Cardiac muscle cell (in vitro differentiated cells and primary cell): ENCODE data around the gene PEX11G. TPM values are rescaled to one million over a fixed set of nuclear protein-coding genes. Genes with fewer than 3 reads are reported as not detected.

Experiments
- DNase-seq, 2 donors: peaks; one replicate each; pipeline versions ENCODE4 v3.0.0 to v3.0.0-alpha.2; 2010 to 2017; ENCODE audit warnings: low read depth in 1 of 2, low spot score in 1 of 2
- H3K27ac ChIP-seq: fragments of 200-600 bp; sonication (generic); 2 replicates; pipeline ENCODE4 v1.5.1; 2016
- H3K27me3 ChIP-seq: fragments of 200-600 bp; sonication (generic); 2 replicates; pipeline ENCODE4 v1.6.0; 2016; ENCODE audit warnings: control low read depth
- H3K36me3 ChIP-seq: fragments of 200-600 bp; sonication (generic); 2 replicates; pipeline ENCODE4 v1.5.1; 2016; ENCODE audit warnings: control low read depth
- H3K4me1 ChIP-seq: fragments of 200-600 bp; sonication (generic); 2 replicates; pipeline ENCODE4 v1.8.1; 2017; ENCODE audit warnings: low read depth, mild to moderate bottlenecking, mixed run types
- H3K4me3 ChIP-seq: fragments of 200-600 bp; sonication (generic); 2 replicates; pipeline ENCODE4 v1.5.1; 2016; ENCODE audit warnings: mild to moderate bottlenecking
- H3K9me3 ChIP-seq: fragments of 200-600 bp; sonication (generic); 2 replicates; pipeline ENCODE4 v1.5.1; 2017; ENCODE audit warnings: low read depth, mild to moderate bottlenecking, control low read depth
- polyA plus RNA-seq: library from polyadenylated mRNA; unstranded; fragments of >200 nt; fragmentation: Nextera tagmentation; extraction: Ambion mirVana; gene quantifications from 2 replicates; pipeline ENCODE4 v1.2.1, GENCODE V29; 2016
- total RNA-seq: library from RNA; depleted of rRNA; stranded (reverse); fragments of >200 nt; gene quantifications from 2 replicates; pipeline ENCODE4 v1.2.3, GENCODE V29; 2016
- TF ChIP-seq, protein P1 (sequence below): IDR thresholded peaks from 2 replicates; pipeline ENCODE4 v1.5.1; 2012; ENCODE audit warnings: low read depth, mild to moderate bottlenecking, low read length

The PEX11G gene
- total and polyA plus RNA-seq, 2 experiments from 2014 or later = 6.1 to 6.5 TPM

DNA sequence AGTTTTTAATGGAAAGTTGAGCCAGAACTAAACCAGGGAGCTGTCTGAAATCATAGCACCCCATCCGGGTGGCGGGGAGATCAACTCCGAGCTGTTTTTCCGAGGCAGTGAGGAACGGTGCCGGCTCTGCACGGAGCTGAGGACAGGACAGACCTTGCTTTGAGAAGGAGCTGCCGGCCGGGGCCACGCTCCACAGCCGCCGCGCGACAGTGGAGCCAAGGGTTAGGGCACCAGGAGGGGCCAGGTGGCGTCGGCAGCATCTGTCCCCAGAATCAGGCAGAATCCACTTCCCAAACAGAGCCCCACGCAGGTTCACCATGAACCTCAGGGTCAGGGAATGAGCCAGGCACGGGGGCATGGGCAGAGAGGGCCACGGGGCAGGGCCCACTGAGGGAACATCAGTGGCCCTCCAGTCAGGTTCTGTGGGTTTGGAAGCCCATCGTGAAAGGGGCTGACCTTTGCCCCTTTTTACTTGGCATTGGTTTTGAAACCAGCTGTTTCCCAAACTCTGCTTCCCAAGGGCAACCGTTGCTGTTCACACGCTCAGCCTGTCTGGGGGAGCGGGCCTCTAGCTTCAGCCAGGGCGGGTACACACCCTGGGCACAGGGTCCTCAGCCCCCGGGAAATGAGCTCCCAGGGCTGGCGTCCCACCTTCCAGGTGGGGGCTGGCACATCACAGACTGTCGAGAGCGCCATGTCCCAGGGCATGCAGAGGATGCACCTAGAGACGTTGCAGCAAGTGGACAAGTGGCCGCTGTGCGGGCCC lies 18.1 kb downstream of the PEX11G start:
- DNase-seq = no peak
- Histone ChIP-seq H3K27me3 (no peaks in the 10 kb centered on the region), H3K4me3 (no peak overlapping the region), H3K36me3 (peaks cover 2% of the 10 kb centered on the region), H3K27ac (no peak overlapping the region), H3K9me3 (no peaks in the 10 kb centered on the region), H3K4me1 (no peaks in the 10 kb centered on the region)
- TF ChIP-seq, protein P1, sequence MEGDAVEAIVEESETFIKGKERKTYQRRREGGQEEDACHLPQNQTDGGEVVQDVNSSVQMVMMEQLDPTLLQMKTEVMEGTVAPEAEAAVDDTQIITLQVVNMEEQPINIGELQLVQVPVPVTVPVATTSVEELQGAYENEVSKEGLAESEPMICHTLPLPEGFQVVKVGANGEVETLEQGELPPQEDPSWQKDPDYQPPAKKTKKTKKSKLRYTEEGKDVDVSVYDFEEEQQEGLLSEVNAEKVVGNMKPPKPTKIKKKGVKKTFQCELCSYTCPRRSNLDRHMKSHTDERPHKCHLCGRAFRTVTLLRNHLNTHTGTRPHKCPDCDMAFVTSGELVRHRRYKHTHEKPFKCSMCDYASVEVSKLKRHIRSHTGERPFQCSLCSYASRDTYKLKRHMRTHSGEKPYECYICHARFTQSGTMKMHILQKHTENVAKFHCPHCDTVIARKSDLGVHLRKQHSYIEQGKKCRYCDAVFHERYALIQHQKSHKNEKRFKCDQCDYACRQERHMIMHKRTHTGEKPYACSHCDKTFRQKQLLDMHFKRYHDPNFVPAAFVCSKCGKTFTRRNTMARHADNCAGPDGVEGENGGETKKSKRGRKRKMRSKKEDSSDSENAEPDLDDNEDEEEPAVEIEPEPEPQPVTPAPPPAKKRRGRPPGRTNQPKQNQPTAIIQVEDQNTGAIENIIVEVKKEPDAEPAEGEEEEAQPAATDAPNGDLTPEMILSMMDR = no peak

DNA sequence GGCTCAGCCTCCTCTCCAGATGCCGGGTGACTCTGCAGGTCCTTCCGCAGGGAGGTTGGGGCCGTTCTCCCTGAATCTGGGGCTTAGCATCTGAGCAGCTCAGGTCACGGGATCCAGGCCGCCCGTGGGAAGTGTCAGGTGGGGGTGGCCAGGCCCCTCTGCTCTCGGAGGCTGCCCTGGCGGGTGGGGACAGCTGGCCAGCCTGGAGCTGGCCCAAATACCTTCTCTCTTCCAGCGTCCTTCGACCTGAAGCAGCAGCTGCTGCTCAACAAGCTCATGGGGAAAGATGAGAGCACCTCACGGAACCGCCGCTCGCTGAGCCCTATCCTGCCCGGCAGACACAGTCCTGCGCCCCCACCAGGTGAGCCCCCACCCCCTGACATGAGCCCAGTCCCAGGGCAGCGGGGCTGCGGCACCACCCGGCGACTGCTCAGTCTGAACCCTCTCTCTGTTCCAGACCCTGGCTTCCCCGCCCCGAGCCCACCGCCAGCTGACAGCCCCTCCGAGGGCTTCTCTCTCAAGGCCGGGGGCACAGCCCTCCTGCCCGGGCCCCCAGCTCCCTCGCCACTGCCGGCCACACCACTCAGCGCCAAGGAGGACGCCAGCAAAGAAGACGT lies 19.1 kb downstream of the PEX11G start:
- H3K4me3 ChIP-seq = no peak overlapping the region
- no peak for DNase-seq
- no peaks in the 10 kb centered on the region for H3K27me3 ChIP-seq
- no peak overlapping the region for H3K27ac ChIP-seq
- TF ChIP-seq, protein P1 = no peak
- no peaks in the 10 kb centered on the region for H3K9me3 ChIP-seq
- H3K36me3 ChIP-seq = peaks cover 2% of the 10 kb centered on the region
- no peaks in the 10 kb centered on the region for H3K4me1 ChIP-seq

GRCh38 chr19:7468840-7469239 lies 20.0 kb downstream of the PEX11G start:
- H3K27ac ChIP-seq = no peak overlapping the region
- TF ChIP-seq, protein P1 = no peak
- H3K27me3 ChIP-seq = no peaks in the 10 kb centered on the region
- peaks cover 2% of the 10 kb centered on the region for H3K36me3 ChIP-seq
- H3K4me1 ChIP-seq = no peaks in the 10 kb centered on the region
- no peaks in the 10 kb centered on the region for H3K9me3 ChIP-seq
- no peak for DNase-seq
- H3K4me3 ChIP-seq = no peak overlapping the region

- H3K4me1 ChIP-seq = no peaks in the 10 kb centered on the region
- H3K4me3 ChIP-seq = no peak overlapping the region
- H3K9me3 ChIP-seq = no peaks in the 10 kb centered on the region
- peaks cover 8% of the 10 kb centered on the region for H3K36me3 ChIP-seq
- H3K27me3 ChIP-seq = no peaks in the 10 kb centered on the region
- no peak for DNase-seq
- H3K27ac ChIP-seq = no peak overlapping the region
- TF ChIP-seq, protein P1 = no peak
Observed at GRCh38 chr19:7467009-7467989, 21.5 kb downstream of the PEX11G start.

GRCh38 chr19:7463575-7463974 lies 25.3 kb downstream of the PEX11G start:
- Histone ChIP-seq H3K27ac (no peak overlapping the region), H3K27me3 (no peaks in the 10 kb centered on the region), H3K4me1 (no peaks in the 10 kb centered on the region), H3K36me3 (peaks cover 18% of the 10 kb centered on the region), H3K4me3 (no peak overlapping the region), H3K9me3 (no peaks in the 10 kb centered on the region)
- TF ChIP-seq, protein P1 = no peak
- no peak for DNase-seq
